Measurements from ENCODE around the gene BCAR3. TPM values are rescaled to one million over a fixed set of nuclear protein-coding genes. Genes with fewer than 3 reads are reported as not detected.
"Not testable (repeated sequence)": the region's sequence is repeated elsewhere in the genome, so short reads cannot be mapped to it uniquely, and the experiment has no call there.

BCAR3 gene
- total RNA-seq, 1 donor from 2014 or later, result 47.1 TPM

GRCh38 chr1:93705892-93706500 is 24.4 kb upstream of the BCAR3 start:
- no peak for DNase-seq

- no peak for DNase-seq
These were observed 22.4 kb upstream of the BCAR3 start for GRCh38 chr1:93704052-93704451.

GRCh38 chr1:93703643-93704042 is 22.0 kb upstream of the BCAR3 start:
- no peak for DNase-seq

GRCh38 chr1:93702828-93703183 is 21.2 kb upstream of the BCAR3 start:
- DNase-seq, result peak; percentile 3

GRCh38 chr1:93702111-93702827 is 20.6 kb upstream of the BCAR3 start:
- DNase-seq, result peak; percentile 3

- DNase-seq, result peak; percentile 70
These were observed 20.0 kb upstream of the BCAR3 start for GRCh38 chr1:93701629-93702028.

GRCh38 chr1:93700532-93701469 is 19.2 kb upstream of the BCAR3 start:
- DNase-seq, result no peak

- DNase-seq, result no peak
These were observed 18.0 kb upstream of the BCAR3 start for GRCh38 chr1:93699503-93700168.

GRCh38 chr1:93699049-93699384 is 17.4 kb upstream of the BCAR3 start:
- DNase-seq, result no peak

- no peak for DNase-seq
These were observed 16.9 kb upstream of the BCAR3 start for GRCh38 chr1:93698329-93699048.

GRCh38 chr1:93697566-93697965 is 15.9 kb upstream of the BCAR3 start:
- not testable (repeated sequence) for DNase-seq

- DNase-seq, result no peak
These were observed 13.9 kb upstream of the BCAR3 start for GRCh38 chr1:93695411-93696005.

- DNase-seq, result peak; percentile 3
These were observed 13.2 kb upstream of the BCAR3 start for GRCh38 chr1:93694819-93695218.

- DNase-seq, result peak; percentile 54
These were observed 12.4 kb upstream of the BCAR3 start for GRCh38 chr1:93694039-93694438.

- DNase-seq, result peak; percentile 86
These were observed 11.4 kb upstream of the BCAR3 start for GRCh38 chr1:93692983-93693591.

GRCh38 chr1:93692451-93692861 is 10.8 kb upstream of the BCAR3 start:
- DNase-seq, result peak; percentile 7

- DNase-seq, result peak; percentile 10
These were observed 10.4 kb upstream of the BCAR3 start for GRCh38 chr1:93692026-93692425.

GRCh38 chr1:93690921-93691789 is 9.5 kb upstream of the BCAR3 start:
- DNase-seq, result no peak

GRCh38 chr1:93690341-93690740 is 8.7 kb upstream of the BCAR3 start:
- no peak for DNase-seq

- DNase-seq, result no peak
These were observed 8.0 kb upstream of the BCAR3 start for GRCh38 chr1:93689521-93690223.

Measured in dermis blood vessel endothelial cell (primary cell).